ENCODE data around the gene ACACA.
"Not testable (repeated sequence)": the region's sequence is repeated elsewhere in the genome, so short reads cannot be mapped to it uniquely, and the experiment has no call there.

ACACA gene

DNA sequence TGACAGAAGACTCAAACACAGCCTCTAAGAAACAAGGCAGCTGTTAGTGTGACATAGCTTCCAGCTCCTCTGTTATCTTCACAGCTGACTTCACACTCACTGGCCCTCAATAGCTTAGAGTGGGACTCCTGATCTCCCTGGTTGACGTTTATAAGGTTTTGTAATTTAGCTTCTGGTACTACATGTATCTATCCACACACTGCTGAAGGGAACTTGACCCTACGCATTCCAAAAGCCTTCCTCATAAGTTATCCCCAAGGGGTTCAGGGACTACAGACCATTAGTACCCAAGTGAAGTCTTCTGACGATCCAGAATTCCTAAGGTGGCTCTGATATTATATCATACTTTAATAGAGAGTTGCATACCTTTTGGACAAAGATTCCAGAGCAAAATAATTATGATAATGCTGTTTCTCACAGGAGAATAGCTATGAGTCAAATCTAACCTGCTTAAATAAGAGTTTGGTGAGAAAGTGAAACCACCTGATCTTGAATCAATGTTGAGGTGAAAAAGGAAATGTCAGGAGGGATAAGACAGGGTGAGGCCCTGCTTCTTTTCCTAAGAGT lies 14.5 kb downstream of the ACACA start:
- DNase-seq: peak; percentile 82

DNA sequence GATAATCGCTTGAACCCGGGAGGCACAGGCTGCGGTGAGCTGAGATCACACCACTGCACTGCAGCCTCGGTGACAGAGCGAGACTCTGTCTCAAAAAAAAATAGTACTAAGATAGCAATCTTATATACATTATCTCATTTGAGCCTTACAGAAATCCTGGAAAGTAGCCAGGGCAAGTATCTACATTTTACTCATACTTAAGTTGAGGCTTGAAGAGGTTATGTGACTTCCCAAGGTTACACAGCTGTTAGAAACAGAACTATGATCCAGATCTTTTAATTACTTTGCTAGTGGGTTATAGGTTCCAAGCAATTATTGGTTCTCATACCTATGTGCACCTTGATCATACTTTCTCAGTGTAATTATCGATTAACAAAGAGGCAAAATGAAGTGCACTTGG lies 15.5 kb downstream of the ACACA start:
- DNase-seq: peak; percentile 58

DNA sequence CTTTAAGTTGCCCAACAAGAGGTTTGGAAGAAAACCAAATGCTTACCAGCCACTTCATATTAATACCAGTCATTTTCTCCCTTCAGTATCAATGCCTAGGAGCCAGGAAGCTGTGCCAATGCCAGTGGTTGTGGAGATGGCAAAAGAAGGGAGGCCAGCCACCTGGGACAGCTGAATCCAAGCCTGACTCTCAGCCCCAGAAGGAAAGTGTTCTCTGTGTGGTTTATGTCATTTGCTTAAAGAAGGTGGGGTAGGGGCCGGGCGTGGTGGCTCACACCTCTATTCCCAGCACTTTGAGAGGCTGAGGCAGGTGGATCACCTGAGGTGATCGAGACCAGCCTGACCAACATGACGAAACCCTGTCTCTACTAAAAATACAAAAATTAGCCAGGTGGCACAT lies 17.5 kb downstream of the ACACA start:
- no peak for DNase-seq

DNA sequence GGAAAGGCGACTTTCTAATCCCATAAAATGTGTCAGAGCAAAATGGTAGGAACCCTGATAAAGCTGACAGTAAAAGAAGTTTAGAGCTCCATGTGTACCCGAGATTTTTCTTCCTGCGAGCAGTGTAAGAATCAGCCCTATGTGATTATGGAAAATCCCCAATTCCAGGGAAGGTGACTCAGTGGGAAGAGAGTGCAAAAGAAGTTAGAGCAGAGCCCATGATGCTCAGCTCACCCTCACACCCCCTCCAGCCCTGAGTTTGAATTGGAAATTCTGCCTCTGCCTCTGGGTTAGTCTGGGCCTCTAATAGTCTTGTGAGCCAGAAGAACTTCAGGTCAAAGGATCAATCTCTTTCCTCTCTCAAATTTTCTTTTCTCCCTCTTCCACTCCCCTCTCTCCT lies 18.4 kb downstream of the ACACA start:
- DNase-seq: peak; percentile 41

DNA sequence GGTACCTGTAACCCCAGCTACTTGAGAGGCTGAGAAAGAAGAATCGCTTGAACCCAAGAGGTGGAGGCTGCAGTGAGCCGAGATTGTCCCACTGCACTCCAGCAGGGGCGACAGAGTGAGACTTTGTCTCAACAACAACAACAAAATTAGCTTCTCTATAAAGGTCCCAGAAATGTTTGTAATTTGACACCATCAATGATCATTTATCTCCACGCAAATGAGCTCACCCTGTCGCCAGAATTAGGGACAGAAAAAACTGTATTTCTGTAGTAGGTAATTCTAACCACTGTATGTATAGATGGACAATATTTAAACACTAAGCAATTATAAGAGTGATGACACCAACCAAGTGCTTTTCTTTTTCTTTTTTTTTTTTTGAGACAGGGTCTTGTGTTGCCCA lies 20.2 kb downstream of the ACACA start:
- no peak for DNase-seq

DNA sequence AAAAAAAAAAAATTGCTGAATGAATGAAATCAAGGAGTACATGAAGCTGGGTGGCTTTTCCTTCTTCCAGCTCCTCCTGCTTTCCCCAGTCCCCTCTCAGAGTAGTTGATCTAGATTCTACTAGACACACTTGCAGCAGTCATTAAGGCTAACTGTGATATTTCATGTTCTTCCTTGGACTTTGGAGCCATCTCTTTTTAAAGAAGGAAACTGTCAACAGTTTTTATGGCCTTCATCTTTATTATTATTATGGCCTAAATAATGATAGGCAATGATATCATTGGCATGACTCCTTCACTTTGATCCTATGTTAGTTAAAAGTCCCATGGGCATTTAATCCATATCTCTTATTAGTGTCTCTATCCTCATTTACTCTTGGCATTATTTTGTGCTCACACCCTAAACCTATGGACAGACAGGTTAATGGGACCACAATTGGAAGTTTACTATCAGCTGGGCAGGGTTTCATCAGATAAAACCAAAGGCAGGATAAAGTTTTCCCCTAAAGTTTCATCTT lies 21.1 kb downstream of the ACACA start:
- no peak for DNase-seq

DNA sequence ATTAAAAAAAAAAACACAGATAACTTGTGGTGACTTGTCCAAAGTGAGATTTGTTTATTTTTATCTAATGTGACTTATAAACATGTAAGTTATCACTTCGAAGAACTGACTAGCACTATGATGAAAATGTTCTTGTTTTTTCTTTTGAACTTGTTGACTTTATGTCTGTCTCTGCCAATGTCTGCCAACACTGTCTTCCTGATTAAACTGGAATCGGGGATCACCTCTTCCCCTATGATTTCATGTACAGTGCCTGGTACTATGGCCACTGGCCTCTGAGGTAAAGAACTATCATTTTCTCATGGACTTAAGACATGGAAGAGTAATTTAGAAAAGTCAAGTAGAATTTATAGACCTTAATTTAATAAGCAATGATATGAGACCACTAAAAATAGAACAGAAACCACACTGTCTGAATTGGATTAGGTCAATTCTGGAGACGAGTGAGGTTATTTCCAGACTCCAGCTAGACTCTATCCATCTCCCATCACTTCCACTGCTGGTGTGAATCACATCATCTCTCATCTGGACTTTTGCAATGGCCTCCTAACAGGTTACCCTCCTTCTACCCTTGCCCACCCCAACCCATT lies 22.0 kb downstream of the ACACA start:
- DNase-seq: no peak

DNA sequence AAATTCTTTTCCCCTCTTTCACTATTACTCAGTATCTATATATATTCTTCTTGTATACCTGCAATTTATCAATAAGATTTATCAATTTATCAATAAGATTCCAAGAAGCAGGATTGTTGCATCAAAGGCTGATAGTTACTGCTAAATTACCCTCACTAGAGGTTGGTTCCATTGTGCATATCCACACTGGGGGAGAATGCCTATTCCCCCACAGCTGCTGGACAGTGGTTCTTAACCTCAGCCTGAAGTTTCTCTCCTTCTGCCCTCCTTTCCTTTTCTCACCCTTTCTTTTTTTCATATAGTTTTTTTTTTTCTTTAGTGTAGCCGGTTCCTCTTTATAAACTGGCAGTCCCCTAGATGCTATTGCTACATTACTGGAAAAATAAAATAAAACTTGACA lies 24.6 kb downstream of the ACACA start:
- no peak for DNase-seq

DNA sequence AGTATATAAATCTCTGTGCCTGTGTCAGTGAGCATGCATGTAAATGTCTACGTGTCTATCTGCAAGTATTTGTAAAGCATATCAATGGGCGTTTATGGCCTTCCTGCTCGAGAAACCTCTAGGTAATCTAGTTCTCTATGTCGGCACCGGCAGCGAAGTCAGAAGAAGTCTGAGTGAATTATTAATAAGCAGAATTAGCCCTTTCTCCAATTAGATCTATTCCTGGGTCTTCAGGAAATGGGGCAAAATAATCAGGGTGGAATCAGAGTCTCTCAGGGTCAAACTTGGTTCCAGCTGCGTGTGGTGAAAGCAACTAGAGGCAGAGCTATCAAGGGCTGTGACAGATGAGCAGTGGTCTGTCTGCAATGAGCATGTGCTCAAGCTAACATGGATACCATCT lies 30.9 kb downstream of the ACACA start, which contains the start of gene C17orf78:
Gene C17orf78 (plus strand): TSS at position 280 of the 400 bp plus-strand sequence. CDS start 108 bp downstream, at position 388.
- DNase-seq: no peak

DNA sequence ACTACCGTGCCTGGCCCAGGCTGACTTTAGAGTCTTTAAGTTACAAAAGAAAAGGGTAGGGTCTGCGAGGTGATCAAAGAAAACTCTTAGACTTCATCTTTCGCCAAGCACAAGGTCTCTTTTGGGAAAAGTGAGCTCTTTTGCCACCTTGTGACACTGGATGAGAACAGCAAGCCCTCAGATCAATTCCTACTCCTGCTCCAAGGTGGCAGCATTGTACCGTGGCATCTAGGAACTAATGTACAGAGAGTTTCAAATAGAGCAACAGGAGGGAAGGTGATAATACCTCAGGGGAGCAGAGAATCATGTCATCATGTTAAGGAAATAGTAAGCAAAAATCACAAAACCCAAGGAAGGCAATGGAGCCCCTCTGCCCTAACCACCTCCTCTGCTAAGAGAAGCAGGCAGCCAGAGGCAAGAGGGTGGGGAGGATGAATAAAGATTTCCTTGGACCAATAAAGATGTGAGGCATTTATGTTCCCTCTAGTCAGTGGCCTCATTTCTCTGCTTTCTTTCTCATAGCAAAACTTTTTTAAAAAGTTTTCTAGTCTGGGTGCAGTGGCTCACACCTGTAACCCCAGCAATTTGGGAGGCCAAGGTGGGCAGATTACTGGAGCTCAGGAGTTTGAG lies 33.0 kb downstream of the ACACA start:
- DNase-seq: peak; percentile 79

DNA sequence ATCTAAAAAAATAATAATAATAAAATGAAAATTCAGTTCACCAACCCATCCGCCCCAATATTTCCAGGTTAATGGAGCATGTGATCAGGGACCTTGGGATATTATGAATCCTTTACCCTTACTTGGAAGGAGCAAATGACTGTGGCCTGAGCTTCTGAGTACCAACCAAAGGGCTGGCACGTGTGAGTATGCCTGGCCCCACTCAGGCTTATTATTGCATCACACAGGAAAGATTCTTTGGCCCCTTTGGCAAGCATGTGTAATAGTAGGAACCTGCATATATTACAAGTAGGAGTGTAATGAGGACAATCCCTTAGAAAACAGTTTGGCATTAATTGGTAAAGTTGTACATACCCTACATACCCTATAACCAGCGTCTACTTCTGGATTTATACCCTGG lies 38.1 kb downstream of the ACACA start:
- DNase-seq: peak; percentile 2

DNA sequence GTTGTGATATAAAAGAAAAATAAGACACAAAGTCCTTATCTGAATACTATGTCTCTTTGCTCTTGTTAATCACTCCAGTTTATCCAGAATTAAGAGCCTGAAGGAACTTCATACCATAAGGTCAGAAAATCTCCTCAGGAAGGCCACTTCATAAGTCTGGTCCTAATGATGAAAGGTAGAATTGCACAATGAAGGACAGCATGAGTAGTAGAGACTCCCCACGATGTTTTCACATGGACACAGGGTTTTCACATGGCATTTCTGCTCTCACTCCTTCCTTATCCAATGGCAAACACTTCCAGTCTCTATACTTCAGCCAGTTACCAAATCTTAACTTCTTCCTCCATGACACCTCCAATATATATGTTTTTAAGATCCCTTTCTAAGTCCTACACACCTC lies 41.0 kb downstream of the ACACA start:
- DNase-seq: no peak

DNA sequence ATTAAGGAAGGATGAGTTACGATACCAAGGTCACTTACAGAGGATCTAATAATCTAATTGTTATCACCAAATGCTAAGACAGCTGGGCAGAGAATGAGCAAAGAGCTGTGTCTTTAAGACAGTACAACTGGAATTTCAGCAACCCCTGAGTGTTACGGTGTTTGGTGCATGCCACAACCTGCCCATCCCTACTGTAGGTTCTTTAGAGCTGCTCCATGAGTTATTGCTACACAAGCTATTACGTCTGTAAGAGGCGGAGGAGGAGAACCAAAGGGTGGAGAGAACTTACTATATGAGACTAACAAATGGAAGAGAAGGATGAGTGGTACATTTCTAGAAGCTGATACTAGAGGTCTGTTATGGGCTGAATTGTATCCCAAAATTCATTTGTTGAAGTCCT lies 45.1 kb downstream of the ACACA start:
- DNase-seq: no peak

DNA sequence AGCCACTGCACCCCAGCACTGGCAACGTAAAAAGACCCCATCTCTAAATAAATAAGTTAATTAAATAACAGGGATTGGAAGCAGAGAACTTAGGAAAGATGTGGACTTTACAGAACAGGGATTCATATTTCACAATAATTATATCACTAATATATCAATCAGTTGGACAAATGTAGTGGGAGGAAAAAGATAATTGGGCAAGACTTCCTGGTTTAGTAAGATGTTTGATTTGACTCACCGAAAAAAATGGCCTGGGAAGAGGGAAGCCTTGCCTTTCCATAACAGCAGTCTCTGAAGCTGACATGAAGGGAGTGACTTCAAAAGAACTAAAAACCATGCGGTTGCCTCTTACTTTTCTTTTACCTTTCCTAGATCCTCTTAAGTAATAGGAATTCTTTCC lies 46.0 kb downstream of the ACACA start:
- peak; percentile 6 for DNase-seq

DNA sequence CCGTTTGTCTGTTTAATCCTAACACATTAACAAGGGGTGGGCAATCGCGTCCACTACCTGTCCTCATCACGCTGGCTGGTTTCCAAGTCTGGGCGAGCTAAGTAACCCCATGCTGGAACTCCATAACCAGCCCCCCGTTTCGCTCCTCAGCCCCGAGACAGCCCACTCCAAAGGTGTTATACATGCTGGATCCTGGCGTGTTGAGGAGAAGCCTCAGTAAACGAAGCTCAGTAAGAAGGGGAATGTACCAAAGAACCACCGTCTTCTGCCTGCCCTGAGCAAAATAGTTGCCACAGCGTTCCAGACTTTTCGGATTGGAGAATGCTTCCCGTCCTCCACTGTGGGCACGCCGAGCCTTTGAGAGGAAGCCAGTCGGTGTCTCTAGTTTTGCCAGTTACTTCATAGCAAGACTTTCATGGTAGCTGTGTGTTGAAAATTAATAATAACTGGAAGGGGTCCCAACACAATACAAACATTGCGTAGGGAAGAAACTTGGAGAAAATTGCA lies 46.9 kb downstream of the ACACA start:
- no peak for DNase-seq

DNA sequence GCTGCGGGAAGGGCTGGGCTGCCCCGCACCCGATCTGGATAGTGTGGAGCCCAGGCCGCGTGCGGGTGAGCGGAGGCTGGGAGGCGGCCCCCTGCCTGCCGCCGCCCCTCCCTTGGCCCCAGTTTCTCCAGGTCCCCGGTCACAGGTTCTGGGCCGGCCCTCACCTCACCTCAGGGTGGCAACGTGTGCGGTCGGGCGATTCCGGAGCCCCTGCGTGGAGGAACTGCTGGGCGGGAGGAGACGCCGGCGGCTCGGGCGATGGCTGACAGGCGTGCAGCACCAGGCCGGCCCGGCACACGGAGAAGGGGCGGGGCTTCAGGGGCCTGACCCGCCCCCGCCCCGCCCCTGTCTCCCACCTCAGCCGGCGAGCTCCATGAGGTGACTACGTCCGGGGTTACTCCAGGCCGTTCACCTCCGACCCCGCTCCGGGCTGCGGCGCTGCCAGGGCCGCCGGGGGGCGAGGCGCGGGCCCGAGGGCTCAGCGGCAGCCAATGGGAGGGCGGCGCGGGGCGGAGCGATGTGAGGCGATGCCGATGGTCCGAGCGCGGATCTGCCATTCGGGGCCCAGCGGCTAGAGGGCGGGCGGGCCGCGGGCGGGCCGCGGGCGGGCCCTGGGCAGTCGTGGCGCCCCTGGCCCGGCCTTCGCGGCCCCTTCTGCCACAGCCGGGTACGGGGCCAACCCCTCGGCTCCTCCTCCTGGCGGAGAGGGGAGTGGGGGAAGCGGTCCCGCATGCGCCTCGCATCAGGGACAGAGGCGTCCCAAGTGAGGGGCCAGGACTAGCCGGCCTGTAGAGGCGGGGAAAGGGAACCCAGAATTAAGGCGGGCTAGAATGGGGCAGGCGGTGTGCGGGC lies 47.6 kb downstream of the ACACA start:
- peak; percentile 90 for DNase-seq

DNA sequence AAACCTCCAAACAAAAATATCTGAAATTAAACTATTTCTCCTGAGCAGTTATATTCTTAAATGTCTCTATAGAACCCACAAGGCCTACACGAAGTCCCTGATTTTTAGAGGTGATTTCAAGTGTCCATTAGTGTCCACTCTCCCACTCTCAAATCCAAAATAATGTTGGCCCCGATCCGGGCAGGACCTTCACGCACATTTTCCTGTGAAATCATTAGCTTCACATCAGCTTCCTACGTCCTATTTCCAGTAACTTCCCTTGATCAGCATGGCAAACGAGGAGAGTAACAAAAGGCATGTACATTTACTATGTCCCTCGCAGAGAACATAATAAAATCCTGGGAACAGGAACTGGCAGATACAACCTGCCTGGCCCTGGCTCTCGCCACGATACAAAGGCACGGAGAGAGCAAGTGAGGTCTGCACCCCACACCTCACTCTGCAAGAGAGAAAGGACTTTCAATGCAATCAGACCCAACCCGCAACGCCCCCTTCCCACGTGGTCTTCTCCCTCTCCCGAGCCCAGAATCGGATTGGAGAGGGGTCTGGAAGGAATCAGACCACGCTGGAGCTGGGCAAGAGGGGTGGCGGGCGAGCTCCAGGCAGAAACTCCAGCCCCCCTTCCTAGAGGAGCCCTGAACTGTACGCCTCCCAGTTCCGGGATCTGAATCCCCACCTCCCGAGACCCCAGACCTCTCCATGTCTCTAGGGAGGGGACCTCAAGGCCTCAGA lies 48.4 kb downstream of the ACACA start:
- DNase-seq: peak; percentile 53

DNA sequence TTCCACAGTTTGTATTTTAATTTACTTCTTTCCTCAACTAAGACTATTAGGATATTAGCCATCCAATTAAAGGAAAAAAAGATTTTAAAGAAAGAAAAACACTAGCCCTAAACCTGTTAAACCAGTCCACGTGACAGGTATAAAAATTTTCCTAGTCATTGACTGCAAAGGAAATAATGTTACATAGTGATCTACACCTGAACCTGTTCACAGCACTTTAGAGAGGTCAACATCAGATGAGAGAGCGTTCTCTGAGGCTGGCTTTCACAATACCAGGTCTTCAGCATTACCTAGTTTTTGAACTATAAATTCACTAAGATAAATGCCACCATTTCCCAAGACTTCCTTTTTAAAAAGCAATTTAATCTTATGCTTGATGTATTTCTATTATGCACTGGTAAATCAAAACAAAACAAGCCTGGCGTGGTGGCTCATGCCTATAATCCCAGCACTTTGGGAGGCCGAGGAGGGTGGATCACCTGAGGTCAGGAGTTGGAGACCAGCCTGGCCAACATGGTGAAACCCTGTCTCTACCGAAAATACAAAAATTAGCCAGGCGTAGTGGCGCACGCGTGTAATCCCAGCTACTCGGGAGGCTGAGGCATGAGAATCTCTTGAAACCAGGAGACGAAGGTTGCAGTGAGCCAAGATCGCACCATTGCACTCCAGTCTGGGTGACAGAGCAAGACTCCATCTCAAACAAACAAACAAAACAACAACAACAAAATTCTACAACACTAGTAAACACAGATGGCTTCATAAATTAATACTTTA lies 49.7 kb downstream of the ACACA start:
- DNase-seq: not testable (repeated sequence)

DNA sequence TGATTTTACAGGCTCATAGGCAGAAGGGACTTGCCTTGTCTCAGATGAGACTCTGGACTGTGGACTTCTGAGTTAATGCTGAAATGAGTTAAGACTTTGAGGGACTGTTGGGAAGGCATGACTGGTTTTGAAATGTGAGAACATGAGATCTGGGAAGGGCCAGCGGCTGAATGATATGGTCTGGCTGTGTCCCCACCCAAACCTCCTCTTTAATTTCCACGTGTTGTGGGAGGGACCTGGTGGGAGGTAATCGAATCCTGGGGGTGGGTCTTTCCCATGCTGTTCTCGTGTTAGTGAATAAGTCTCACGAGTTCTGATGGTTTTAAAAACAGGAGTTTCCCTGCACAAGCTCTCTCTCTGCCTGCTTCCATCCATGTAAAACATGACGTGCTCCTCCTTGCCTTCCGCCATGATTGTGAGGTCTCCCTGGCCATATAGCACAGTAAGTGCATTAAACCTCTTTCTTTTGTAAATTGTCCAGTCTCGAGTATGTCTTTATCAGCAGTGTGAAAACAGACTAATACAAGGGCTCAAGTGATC lies 59.7 kb downstream of the ACACA start:
- not testable (repeated sequence) for DNase-seq

DNA sequence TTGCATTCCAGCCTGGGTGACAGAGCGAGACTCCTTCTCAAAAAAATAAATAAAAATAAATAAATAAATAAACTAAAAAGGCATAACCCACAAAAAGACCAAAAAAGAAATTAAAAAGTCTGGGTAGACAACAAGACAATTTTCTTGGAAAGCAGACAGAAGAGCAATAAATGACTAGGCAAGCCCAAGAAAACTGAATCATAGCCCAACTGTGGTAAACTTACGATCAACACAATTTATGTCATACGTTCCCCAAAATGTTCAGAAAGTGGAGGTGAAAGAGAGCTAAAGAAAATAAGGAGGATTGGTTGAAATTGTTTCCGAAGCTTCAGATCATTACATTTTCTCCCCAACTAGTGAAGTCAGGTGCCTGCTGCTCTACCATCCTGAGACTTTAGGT lies 62.1 kb downstream of the ACACA start:
- no peak for DNase-seq

DNA sequence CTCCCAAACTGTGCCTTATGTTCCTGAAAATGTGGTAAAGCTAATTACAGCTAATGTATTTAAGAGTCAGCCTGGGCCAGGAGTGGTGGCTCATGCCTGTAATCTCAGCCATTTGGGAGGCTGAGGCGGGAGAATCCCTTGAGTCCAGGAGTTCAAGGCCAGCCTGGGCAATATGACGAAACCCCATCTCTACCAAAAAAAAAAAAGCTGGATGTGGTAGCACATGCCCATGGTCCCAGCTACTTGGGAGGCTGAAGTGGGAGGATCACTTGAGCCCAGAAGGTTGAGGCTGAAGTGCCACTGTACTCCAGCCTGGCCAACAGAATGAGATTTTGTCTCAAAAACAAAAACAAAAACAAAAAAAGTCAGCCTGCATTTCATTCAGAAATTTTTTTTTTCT lies 64.0 kb downstream of the ACACA start:
- no peak for DNase-seq

All from fibroblast of skin of right biceps (primary cell).